ENCODE measurements around the gene DENND1C.

Gene DENND1C

GRCh38 chr19:6476155-6476895, 5.3 kb downstream of the DENND1C start:
- Histone ChIP-seq H3K27me3 (no peaks in the 10 kb centered on the region), H3K4me1 (peaks cover 11 to 22% (median 16%) of the 10 kb centered on the region in 10 experiments; a peak in 19 of 20 replicates), H4K20me1 (peaks cover 0 to 11% (median 0%) of the 10 kb centered on the region in 11 experiments; a peak in 1 of 22 replicates), H3K27ac (no peak overlapping the region), H3K36me3 (peaks cover 17 to 74% (median 24%) of the 10 kb centered on the region in 11 experiments; a peak in 19 of 22 replicates), H3K4me3 (no peak overlapping the region), H3K4me2 (no peak overlapping the region), H3K9me3 (replicated peaks in 1 of 11) (peaks cover 0 to 18% (median 4%) of the 10 kb centered on the region in 11 experiments; a peak in 9 of 22 replicates), H3K9ac (no peak overlapping the region)
- no peak for TF ChIP-seq Cebpa-rat (IDR thresholded peaks at IDR 0.05)

GRCh38 chr19:6475321-6476108, 6.1 kb downstream of the DENND1C start:
- Histone ChIP-seq H3K9me3 (replicated peaks in 1 of 11) (peaks cover 0 to 18% (median 4%) of the 10 kb centered on the region in 11 experiments; a peak in 9 of 22 replicates), H4K20me1 (peaks cover 0 to 11% (median 0%) of the 10 kb centered on the region in 11 experiments; a peak in 1 of 22 replicates), H3K27ac (no peak overlapping the region), H3K27me3 (no peaks in the 10 kb centered on the region), H3K4me2 (no peak overlapping the region), H3K4me1 (peaks cover 6 to 14% (median 10%) of the 10 kb centered on the region in 10 experiments; a peak in 19 of 20 replicates), H3K9ac (no peak overlapping the region), H3K36me3 (peaks cover 17 to 82% (median 26%) of the 10 kb centered on the region in 11 experiments; a peak in 19 of 22 replicates), H3K4me3 (no peak overlapping the region)
- no peak for TF ChIP-seq Cebpa-rat (IDR thresholded peaks at IDR 0.05)

GRCh38 chr19:6473647-6474046, 7.9 kb downstream of the DENND1C start:
- H4K20me1 ChIP-seq, result peaks cover 0 to 11% (median 0%) of the 10 kb centered on the region in 11 experiments; a peak in 1 of 22 replicates
- H3K4me2 ChIP-seq, result no peak overlapping the region
- peaks cover 0 to 12% (median 4%) of the 10 kb centered on the region in 11 experiments; a peak in 9 of 22 replicates for H3K9me3 ChIP-seq (replicated peaks in 1 of 11)
- no peak for TF ChIP-seq Cebpa-rat (IDR thresholded peaks at IDR 0.05)
- H3K4me1 ChIP-seq, result 0 out of 20 replicates have a peak, but pooled peaks cover 0 to under 1% (median 0%) of the 10 kb centered on the region in 10 experiments
- H3K9ac ChIP-seq, result no peak overlapping the region
- no peaks in the 10 kb centered on the region for H3K27me3 ChIP-seq
- H3K27ac ChIP-seq, result no peak overlapping the region
- no peak overlapping the region for H3K4me3 ChIP-seq
- peaks cover 17 to 89% (median 26%) of the 10 kb centered on the region in 11 experiments; a peak in 19 of 22 replicates for H3K36me3 ChIP-seq

- no peak overlapping the region for H3K27ac ChIP-seq
- H3K27me3 ChIP-seq, result no peaks in the 10 kb centered on the region
- no peak overlapping the region for H3K9ac ChIP-seq
- peaks cover 17 to 81% (median 26%) of the 10 kb centered on the region in 11 experiments; a peak in 19 of 22 replicates for H3K36me3 ChIP-seq
- H3K4me2 ChIP-seq, result no peak overlapping the region
- no peak overlapping the region for H3K4me3 ChIP-seq
- H3K9me3 ChIP-seq (replicated peaks in 1 of 11), result peaks cover 0 to 12% (median 4%) of the 10 kb centered on the region in 11 experiments; a peak in 9 of 22 replicates
- peaks cover 0 to 8% (median 0%) of the 10 kb centered on the region in 10 experiments; a peak in 1 of 20 replicates for H3K4me1 ChIP-seq
- peaks cover 0 to 11% (median 0%) of the 10 kb centered on the region in 11 experiments; a peak in 1 of 22 replicates for H4K20me1 ChIP-seq
- TF ChIP-seq Cebpa-rat (IDR thresholded peaks at IDR 0.05), result no peak
Measured at GRCh38 chr19:6472713-6473112, 8.9 kb downstream of the DENND1C start.

- no peak overlapping the region for H3K27ac ChIP-seq
- H3K36me3 ChIP-seq, result peaks cover 6 to 71% (median 14%) of the 10 kb centered on the region in 11 experiments; a peak in 16 of 22 replicates
- no peaks in the 10 kb centered on the region for H3K27me3 ChIP-seq
- peaks cover 0 to under 1% (median 0%) of the 10 kb centered on the region in 11 experiments; a peak in 2 of 22 replicates for H3K9me3 ChIP-seq (replicated peaks in 1 of 11)
- H4K20me1 ChIP-seq, result peaks cover 0 to 16% (median 0%) of the 10 kb centered on the region in 11 experiments; a peak in 1 of 22 replicates
- no peak overlapping the region for H3K4me2 ChIP-seq
- no peak overlapping the region for H3K4me3 ChIP-seq
- no peak overlapping the region for H3K9ac ChIP-seq
- TF ChIP-seq Cebpa-rat (IDR thresholded peaks at IDR 0.05), result no peak
- peaks cover 0 to 8% (median 0%) of the 10 kb centered on the region in 10 experiments; a peak in 1 of 20 replicates for H3K4me1 ChIP-seq
Measured at GRCh38 chr19:6471076-6471475, 10.5 kb downstream of the DENND1C start.

- Histone ChIP-seq H3K27ac (no peak overlapping the region), H3K27me3 (no peaks in the 10 kb centered on the region), H3K4me3 (no peak overlapping the region), H4K20me1 (0 out of 22 replicates have a peak, but pooled peaks cover 0 to 12% (median 0%) of the 10 kb centered on the region in 11 experiments), H3K4me2 (no peak overlapping the region), H3K9me3 (replicated peaks in 1 of 11) (no peaks in the 10 kb centered on the region), H3K9ac (no peak overlapping the region), H3K36me3 (peaks cover under 1 to 62% (median 6%) of the 10 kb centered on the region in 11 experiments; a peak in 15 of 22 replicates), H3K4me1 (peaks cover 0 to 8% (median 0%) of the 10 kb centered on the region in 10 experiments; a peak in 1 of 20 replicates)
- TF ChIP-seq Cebpa-rat (IDR thresholded peaks at IDR 0.05), result no peak
Measured at GRCh38 chr19:6470173-6470572, 11.4 kb downstream of the DENND1C start.

- TF ChIP-seq Cebpa-rat (IDR thresholded peaks at IDR 0.05), result no peak
- H3K4me2 ChIP-seq, result no peak overlapping the region
- H3K4me3 ChIP-seq, result no peak overlapping the region
Measured at GRCh38 chr19:6467384-6467783, 14.2 kb downstream of the DENND1C start.

GRCh38 chr19:6466526-6467248, 14.9 kb downstream of the DENND1C start:
- H3K36me3 ChIP-seq, result peaks cover 0 to 40% (median 4%) of the 10 kb centered on the region in 11 experiments; a peak in 10 of 22 replicates

More at GRCh38 chr19:6467384-6467783, 14.2 kb downstream of the DENND1C start:
- Histone ChIP-seq H3K9me3 (replicated peaks in 1 of 11) (no peaks in the 10 kb centered on the region), H3K4me1 (peaks cover 0 to 8% (median 0%) of the 10 kb centered on the region in 10 experiments; a peak in 1 of 20 replicates), H3K36me3 (peaks cover 0 to 42% (median 4%) of the 10 kb centered on the region in 11 experiments; a peak in 10 of 22 replicates), H3K27ac (no peak overlapping the region), H3K9ac (no peak overlapping the region), H4K20me1 (0 out of 22 replicates have a peak, but pooled peaks cover 0 to 12% (median 0%) of the 10 kb centered on the region in 11 experiments), H3K27me3 (no peaks in the 10 kb centered on the region)

More at GRCh38 chr19:6466526-6467248, 14.9 kb downstream of the DENND1C start:
- H3K4me1 ChIP-seq, result peaks cover 0 to 8% (median 0%) of the 10 kb centered on the region in 10 experiments; a peak in 1 of 20 replicates
- H3K9me3 ChIP-seq (replicated peaks in 1 of 11), result no peaks in the 10 kb centered on the region
- H3K27me3 ChIP-seq, result no peaks in the 10 kb centered on the region
- H3K4me3 ChIP-seq, result no peak overlapping the region
- H3K4me2 ChIP-seq, result no peak overlapping the region
- H3K9ac ChIP-seq, result no peak overlapping the region
- no peak for TF ChIP-seq Cebpa-rat (IDR thresholded peaks at IDR 0.05)
- no peak overlapping the region for H3K27ac ChIP-seq
- 0 out of 22 replicates have a peak, but pooled peaks cover 0 to 12% (median 0%) of the 10 kb centered on the region in 11 experiments for H4K20me1 ChIP-seq

Data from BLaER1 treated with 17β-estradiol and CSF1 and Interleukin-3, amounts not matched to agents 10 nM and 100 nM (cell line).